HG03175 (cell line): Measurements from ENCODE around the gene C1RL.

Experiments used
- ATAC-seq: cut with Tn5 transposase; IDR thresholded peaks from one replicate; pipeline ENCODE4 v1.9.1; 2021; ENCODE audit warnings: mild to moderate bottlenecking, moderate library complexity; ENCODE audit not compliant: unreplicated experiment

C1RL gene

DNA sequence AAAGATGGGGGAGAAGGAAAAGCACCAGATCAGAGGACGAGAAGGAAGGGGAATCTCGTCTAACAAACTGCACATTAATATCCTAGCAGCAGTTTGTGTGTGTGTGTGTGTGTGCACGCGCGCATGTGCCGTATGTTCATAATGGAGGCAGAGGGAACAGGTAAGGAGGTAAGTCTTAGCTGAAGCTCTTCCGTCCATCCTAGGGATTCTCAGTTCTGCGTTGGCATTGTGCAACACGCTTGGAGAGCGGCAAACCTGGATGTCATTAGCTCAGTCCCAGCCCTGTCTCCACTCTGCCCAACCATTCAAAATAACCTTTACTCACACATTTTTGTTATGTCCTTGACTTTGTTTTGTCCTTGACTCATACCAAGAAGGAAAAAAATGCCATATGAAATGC, 15.1 kb downstream of the C1RL start:
- no peak for ATAC-seq

DNA sequence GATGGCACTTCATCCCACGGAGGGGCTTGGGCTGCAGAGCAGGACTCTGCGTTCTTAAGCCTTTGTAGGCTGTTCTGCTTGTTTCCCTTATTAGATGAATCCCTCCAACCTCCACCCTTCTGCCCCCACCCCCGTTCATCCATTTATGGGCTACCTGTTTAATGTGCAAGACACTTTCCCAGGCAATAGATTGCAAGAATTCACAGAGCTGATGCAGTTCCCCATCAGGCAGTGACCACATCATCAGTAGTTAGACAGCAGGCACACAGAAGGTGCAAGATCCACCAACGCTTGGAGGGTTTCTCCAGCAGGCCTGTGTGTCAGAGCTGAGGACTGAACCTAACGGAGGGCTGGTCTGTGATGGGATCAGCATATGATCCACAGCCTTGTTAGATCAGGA, 15.5 kb downstream of the C1RL start:
- ATAC-seq = no peak

- ATAC-seq = no peak
Measured at GRCh38 chr12:7092986-7093460, 16.0 kb downstream of the C1RL start.

DNA sequence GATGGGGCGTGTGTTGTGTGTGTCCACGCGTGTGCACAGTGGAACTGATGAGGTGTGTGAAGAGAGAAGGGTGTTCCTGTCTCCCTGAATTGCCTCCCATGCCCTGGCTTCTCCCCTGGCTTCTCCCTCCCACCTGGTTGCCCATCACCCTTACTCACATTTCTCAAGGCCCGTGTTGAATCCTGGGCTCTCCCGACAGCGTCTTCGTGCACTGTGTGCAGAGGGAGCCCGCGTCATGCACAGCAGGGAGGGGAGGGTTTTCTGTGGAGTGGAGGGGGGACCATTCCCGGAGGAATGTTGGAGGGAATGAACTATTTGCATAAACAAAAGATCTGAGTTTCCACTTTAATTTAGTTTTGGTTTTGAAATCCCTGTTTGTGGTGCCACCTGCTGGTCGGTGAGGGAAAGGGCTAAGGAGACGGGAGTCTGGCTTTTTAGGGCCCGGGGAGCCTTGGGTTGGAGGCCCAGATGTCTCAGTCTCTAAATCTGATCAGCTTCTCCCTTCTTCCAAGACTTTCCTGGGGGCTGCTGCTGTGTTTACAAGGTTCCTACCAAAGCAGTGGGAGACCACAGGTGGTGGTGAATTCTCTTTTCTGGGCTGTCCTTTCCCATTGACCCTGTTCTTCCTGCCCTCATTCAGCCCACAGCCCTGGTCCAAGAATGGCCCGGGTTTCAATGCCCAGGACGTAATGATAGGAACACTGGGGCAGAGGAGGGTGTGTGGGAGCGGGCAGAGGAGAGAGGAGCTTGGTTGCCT, 16.6 kb downstream of the C1RL start, which contains the start of gene C1R:
Gene C1R (minus strand): TSS at position 217 of the 757 bp plus-strand sequence. CDS start 57 bp downstream, at position 160.
- ATAC-seq = no peak

- ATAC-seq = no peak
Measured at GRCh38 chr12:7091660-7092228, 17.3 kb downstream of the C1RL start.

DNA sequence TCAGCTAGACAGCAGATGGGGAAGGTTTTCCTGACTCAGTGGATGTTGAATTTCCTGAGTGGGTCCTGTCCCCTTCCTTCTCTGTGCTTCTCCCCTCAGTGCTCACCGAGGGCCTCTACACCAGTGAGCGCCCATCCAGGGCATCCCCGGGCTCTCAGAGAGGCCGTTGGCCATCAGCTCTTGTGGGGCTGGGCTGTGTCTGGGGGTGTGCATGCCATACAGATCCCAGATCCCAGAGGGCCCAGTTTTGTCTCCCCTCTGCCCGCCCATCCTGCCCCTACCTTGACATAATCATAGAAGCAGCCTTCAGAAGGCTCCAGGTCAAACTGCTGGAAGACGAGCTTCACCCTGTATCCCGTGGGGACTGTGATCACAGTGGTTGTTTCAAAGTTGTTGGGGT, 17.8 kb downstream of the C1RL start:
- no peak for ATAC-seq

GRCh38 chr12:7090222-7090998, 18.6 kb downstream of the C1RL start:
- no peak for ATAC-seq

DNA sequence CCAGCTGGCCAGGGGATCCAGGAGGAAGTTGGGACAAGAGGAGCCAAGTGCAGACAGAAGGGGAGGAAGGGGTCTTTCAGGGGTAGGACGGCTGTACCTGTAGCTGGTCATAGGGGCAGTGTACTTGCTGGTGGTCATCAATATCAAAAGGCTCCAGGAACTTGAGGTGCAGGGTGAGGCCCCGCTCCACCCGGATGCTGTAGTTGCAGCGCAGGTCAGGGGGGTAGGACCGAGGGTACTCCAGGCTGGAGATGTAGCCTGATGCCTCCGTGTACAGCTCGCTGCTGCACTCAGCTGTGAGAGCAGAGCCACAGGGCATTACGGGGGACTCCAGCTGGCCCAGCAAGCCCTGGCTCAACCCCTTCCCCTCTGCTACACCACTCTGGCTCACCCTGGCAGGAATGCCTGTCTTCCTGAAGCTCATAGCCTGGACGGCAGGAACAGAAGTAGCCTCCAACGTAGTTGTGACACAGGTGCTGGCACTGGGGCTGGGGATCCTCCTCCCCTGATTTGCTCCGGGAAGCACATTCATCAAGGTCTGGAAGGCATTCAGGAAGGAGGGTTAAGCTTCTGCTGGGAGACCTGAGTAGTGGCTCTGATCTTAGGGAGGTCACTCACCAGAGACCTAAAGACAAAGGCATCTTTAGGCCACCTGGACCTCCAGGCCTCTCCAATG, 19.7 kb downstream of the C1RL start:
- ATAC-seq = no peak

GRCh38 chr12:7083125-7083524, 25.9 kb downstream of the C1RL start:
- no peak for ATAC-seq

DNA sequence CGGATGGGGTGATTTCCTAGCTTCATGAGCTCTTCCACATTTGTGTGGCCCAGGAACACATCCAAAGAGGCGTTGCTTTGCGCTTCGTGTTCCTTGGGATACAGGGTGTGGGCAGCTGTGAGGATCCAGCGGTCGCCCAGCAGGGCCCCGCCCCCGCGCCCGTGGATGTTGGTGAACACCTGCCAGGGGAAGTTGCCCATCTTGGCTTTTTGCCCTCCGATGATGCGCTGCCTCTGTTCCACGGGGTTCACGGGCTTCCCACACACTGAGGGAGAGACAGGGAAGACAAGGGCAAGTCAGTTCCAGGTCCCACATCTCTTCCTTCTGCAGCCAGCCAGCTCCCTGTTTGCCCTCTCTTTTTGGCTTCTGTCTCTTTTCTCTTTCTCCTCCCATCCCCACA, 28.0 kb downstream of the C1RL start:
- no peak for ATAC-seq

DNA sequence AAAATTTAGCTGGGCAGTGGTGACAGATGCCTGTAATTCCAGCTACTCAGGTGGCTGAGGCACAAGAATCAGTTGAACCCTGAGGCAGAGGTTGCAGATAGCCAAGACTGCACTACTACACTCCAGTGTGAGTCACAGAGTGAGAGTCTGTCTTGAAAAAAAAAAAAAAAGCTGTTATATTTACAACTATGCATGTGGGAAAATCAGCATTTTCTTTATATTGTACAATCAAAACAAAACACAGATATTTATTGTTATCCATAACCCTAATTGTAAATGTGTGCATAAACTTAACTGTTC, 29.2 kb downstream of the C1RL start:
- no peak for ATAC-seq

- no peak for ATAC-seq
Measured at GRCh38 chr12:7078163-7078562, 30.9 kb downstream of the C1RL start.

DNA sequence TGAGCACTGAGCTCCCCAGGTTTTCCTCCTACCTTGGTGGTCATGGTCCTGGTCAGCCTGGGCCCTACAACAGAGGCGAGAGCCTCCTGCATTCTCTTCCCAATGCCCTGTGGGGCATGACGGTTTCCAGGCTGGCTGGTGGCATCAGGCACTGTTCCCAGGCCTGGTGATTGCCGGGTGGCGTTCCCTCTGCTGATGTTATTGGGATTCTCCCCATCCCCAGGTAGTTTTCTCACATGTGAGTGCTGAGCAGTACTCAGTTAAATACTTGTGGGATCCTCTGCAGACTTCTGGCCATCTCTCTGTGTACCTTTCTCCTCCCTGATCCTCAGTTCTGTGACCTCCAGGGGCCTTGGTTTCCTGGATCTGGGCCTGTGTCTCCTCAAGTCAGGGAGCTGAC, 32.5 kb downstream of the C1RL start:
- ATAC-seq = no peak

- ATAC-seq = no peak
Measured at GRCh38 chr12:7075939-7076338, 33.1 kb downstream of the C1RL start.

DNA sequence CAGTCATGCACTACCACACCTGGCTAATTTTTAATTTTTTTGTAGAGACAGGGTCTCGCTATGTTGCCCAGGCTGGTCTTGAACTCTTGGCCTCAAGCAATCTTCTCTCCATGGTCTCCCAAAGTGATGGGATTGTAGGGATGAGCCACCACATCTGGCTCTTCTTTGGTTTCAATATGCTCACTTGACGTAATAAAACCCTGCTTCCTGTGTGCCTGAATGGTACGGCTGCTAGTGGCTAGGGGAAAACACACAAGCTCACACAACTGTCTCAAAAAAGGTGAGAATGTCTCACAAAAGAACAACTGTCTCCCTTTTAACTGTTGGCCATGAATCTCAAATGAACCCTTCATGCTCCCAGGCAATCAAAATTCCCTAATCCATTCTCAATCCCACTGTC, 33.5 kb downstream of the C1RL start:
- ATAC-seq = no peak

GRCh38 chr12:7073946-7074345, 35.1 kb downstream of the C1RL start:
- no peak for ATAC-seq

- ATAC-seq = no peak
Measured at GRCh38 chr12:7072554-7072953, 36.5 kb downstream of the C1RL start.

DNA sequence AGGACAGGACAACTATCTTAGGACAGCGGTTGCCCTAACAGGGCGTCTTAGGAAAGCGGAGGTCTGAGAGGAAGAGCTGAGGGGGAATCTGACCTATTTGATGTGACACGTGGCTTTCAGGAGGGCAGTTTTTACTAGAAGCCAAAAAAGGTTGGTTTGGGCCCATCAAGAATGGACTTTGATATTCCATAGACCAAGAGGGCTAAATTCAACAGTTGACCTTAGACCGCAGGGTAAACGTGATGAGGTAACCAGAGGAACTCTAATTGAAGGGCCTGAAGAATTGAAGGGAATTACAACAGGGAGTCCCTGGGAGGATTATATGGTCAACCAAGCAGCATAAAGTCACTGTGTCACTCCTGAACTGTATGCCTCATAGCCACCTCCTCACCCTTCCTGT, 37.0 kb downstream of the C1RL start:
- ATAC-seq = no peak

DNA sequence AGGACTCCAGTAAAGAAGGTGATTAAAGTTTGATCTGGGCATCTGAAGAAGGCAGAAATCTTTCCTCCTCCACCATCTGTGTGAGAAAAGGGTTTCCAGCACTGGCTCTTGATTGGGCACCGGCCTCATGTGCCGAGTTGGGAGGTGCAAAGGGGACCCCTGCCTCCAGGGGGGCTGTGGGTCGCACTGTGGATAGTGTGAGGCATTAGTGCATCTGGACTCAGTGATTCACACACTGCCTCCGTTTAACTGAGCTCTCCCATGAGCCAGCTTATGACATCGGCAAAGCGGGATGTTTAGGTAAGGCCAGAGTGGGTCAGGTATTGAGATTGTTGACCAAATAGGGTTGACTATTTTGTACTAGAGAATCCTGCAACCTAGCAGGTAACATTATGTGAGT, 39.6 kb downstream of the C1RL start:
- no peak for ATAC-seq

- ATAC-seq = no peak
Measured at GRCh38 chr12:7068994-7069346, 40.0 kb downstream of the C1RL start.

GRCh38 chr12:7068240-7068993, 40.6 kb downstream of the C1RL start:
- no peak for ATAC-seq
